HUES6 (cell line): ENCODE measurements around the gene ICE2.

Source experiments
- H3K27ac ChIP-seq: 2 replicates; pipeline ENCODE4 v1.7.0; 2013; ENCODE audit warnings: low read depth, mild to moderate bottlenecking, low read length, inconsistent platforms
- H3K27me3 ChIP-seq: 2 replicates; pipeline ENCODE4 v1.6.1; 2013; ENCODE audit warnings: low read length; ENCODE audit not compliant: control insufficient read depth, insufficient read depth
- H3K36me3 ChIP-seq: 2 replicates; pipeline ENCODE4 v1.6.1; 2013; ENCODE audit warnings: low read length; ENCODE audit not compliant: control insufficient read depth, insufficient read depth
- H3K4me1 ChIP-seq: 2 replicates; pipeline ENCODE4 v1.6.1; 2013; ENCODE audit warnings: low read length; ENCODE audit not compliant: control insufficient read depth, insufficient read depth
- H3K4me3 ChIP-seq: 2 replicates; pipeline ENCODE4 v1.5.1; 2013; ENCODE audit warnings: low read depth, low read length
- H3K9ac ChIP-seq: one replicate; pipeline ENCODE4 v1.6.1; 2013; ENCODE audit warnings: mild to moderate bottlenecking, low read length
- H3K9me3 ChIP-seq: 2 replicates; pipeline ENCODE4 v1.6.1; 2013; ENCODE audit warnings: low read depth, low read length; ENCODE audit not compliant: control insufficient read depth, insufficient read depth

ICE2 gene

GRCh38 chr15:60442763-60443162 lies 36.2 kb downstream of the ICE2 start:
- Histone ChIP-seq H3K27ac (no peak overlapping the region), H3K4me3 (no peak overlapping the region), H3K27me3 (no peaks in the 10 kb centered on the region), H3K9ac (no peak overlapping the region), H3K36me3 (peaks cover 50% of the 10 kb centered on the region), H3K4me1 (no peaks in the 10 kb centered on the region), H3K9me3 (no peaks in the 10 kb centered on the region)

DNA sequence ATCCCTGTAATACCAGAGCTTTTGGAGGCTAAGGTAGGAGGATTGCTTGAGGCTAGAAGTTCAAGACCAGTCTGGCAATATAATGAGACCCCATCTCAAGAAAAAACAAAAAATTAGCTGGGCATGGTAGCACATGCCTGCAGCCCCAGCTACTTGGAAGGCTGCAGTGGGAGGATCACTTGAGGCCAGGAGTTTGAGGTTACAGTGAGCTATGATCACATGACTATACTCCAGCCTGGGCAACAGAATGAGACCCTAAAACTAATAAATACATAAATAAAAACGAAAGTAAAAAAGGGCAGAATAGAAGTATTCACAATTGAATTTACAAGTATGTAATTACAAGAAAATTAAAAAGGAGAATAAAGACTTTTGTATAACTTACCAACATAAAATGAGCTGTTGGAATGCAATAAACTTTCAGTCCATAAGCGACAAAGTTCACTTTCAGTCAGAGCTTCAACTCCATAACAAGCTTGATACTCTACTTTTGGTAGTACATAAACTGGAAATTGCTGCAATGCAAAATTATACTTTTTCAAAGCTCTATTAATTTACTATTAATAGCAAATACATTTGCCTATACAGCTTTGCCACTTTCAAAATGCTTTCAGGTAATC lies 36.8 kb downstream of the ICE2 start:
- Histone ChIP-seq H3K36me3 (peaks cover 43% of the 10 kb centered on the region), H3K4me3 (no peak overlapping the region), H3K9ac (no peak overlapping the region), H3K4me1 (no peaks in the 10 kb centered on the region), H3K27ac (no peak overlapping the region), H3K27me3 (no peaks in the 10 kb centered on the region), H3K9me3 (no peaks in the 10 kb centered on the region)

DNA sequence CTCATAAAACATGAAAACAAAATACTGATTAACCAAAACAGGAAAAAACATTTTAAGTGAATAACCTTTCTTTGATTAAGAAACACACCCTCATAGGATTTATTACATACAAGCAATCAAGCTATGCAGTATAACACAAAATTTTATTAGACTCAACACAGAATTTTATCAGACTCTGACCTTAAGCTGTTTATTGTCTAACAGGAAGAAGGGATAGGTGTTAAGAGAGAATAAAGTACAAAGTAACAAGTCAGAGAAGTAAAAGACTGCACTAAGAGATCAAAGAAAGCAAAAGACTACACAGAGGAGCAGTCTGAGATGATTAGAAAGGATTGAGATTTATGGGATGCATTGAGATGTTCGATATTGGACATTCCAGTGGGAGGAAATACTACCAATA lies 37.6 kb downstream of the ICE2 start:
- H3K27ac ChIP-seq = no peak overlapping the region
- H3K4me3 ChIP-seq = no peak overlapping the region
- H3K36me3 ChIP-seq = peaks cover 37% of the 10 kb centered on the region
- H3K27me3 ChIP-seq = no peaks in the 10 kb centered on the region
- no peaks in the 10 kb centered on the region for H3K9me3 ChIP-seq
- peak overlapping the region; percentile 2 for H3K9ac ChIP-seq
- no peaks in the 10 kb centered on the region for H3K4me1 ChIP-seq

DNA sequence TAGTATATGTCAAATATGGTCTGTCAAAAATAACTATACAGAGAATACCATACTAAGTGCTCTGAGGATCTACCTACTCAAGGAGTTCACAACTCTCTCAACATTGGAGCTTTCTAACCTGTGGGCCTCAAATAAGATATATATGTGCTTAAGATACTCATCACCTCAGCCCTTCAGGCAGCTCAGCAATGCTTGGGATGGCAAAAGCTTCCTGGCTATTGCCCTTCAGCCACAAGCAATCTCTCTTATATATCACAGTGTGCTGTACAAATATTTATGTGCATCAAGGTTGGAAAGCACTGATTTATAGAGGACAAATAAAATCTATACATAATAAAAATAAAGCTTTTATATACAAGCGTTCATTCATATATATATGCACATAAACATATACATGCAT lies 40.3 kb downstream of the ICE2 start:
- no peak overlapping the region for H3K4me3 ChIP-seq
- no peak overlapping the region for H3K27ac ChIP-seq
- no peaks in the 10 kb centered on the region for H3K9me3 ChIP-seq
- no peaks in the 10 kb centered on the region for H3K27me3 ChIP-seq
- H3K36me3 ChIP-seq = peaks cover 50% of the 10 kb centered on the region
- H3K4me1 ChIP-seq = no peaks in the 10 kb centered on the region
- no peak overlapping the region for H3K9ac ChIP-seq

DNA sequence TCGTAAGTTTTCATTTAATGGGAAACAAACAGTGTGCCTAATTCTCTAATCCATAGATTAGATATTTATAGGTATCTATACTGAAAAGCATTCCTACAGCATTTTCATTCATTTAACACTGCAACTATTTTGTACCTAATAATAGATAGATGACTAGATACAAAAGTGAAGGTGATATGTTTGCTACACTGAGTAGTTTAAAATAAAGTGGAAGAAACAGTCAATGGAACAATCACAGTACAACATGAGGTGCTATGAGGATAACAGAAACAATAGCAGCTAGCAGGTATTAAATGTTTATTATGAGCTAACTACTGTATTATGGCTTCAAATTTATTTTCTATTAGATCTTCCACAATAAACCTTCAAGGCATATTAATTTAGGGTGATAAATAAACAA lies 50.0 kb downstream of the ICE2 start:
- H3K4me3 ChIP-seq = no peak overlapping the region
- H3K9ac ChIP-seq = no peak overlapping the region
- no peaks in the 10 kb centered on the region for H3K9me3 ChIP-seq
- H3K4me1 ChIP-seq = no peaks in the 10 kb centered on the region
- H3K36me3 ChIP-seq = peaks cover 23% of the 10 kb centered on the region
- no peaks in the 10 kb centered on the region for H3K27me3 ChIP-seq
- no peak overlapping the region for H3K27ac ChIP-seq

GRCh38 chr15:60426870-60427508 lies 52.0 kb downstream of the ICE2 start:
- Histone ChIP-seq H3K4me1 (no peaks in the 10 kb centered on the region), H3K9me3 (no peaks in the 10 kb centered on the region), H3K27me3 (no peaks in the 10 kb centered on the region), H3K4me3 (no peak overlapping the region), H3K9ac (no peak overlapping the region), H3K27ac (no peak overlapping the region), H3K36me3 (peaks cover 34% of the 10 kb centered on the region)

- Histone ChIP-seq H3K36me3 (peaks cover 26% of the 10 kb centered on the region), H3K27ac (no peak overlapping the region), H3K9me3 (no peaks in the 10 kb centered on the region), H3K4me3 (no peak overlapping the region), H3K4me1 (no peaks in the 10 kb centered on the region), H3K27me3 (no peaks in the 10 kb centered on the region), H3K9ac (no peak overlapping the region)
Observed at GRCh38 chr15:60425461-60425860, 53.5 kb downstream of the ICE2 start.

DNA sequence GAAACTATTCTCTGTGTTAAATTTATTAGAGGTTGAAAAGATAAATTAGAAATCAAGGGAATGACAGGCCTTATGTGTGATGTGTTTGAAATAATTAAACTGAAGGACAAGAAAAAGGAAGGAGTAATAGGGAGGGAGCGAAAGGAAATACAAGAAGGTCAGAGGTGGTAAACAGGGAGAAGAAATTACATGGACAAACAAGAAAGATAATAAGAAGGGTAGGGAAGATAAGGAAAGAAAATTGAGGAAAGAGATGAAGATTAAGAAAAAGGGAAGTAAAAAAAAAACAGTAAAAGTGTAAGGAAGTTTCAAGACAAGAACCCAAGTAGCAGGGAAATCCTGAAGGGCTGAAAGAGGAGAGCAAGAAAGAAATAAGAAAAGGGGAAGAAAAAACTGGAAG lies 54.9 kb downstream of the ICE2 start:
- H3K9me3 ChIP-seq = no peaks in the 10 kb centered on the region
- no peak overlapping the region for H3K27ac ChIP-seq

DNA sequence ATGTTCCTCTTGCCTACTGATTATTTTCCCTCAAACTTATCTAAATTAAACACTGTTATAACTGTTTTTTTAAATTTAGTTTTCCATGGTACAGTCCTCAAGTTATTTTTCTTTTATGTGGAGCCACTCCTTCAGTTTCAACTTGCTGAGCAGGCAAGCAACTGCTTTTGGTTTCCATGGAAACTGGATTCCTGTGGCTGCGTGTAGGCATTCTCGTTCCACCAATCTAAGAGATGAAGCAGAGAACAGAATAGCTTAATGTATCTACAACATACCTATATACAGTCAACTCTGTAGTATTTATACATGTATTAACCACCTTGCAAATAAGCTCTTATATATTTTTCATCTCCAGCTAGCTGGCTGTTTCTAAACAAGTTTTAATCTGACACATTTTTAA lies 55.4 kb downstream of the ICE2 start:
- H3K9ac ChIP-seq = no peak overlapping the region
- H3K4me1 ChIP-seq = no peaks in the 10 kb centered on the region
- no peaks in the 10 kb centered on the region for H3K9me3 ChIP-seq
- no peaks in the 10 kb centered on the region for H3K27me3 ChIP-seq
- no peak overlapping the region for H3K4me3 ChIP-seq
- H3K36me3 ChIP-seq = peaks cover 24% of the 10 kb centered on the region
- H3K27ac ChIP-seq = no peak overlapping the region

More for the DNA sequence above, 54.9 kb downstream of the ICE2 start:
- H3K36me3 ChIP-seq = peaks cover 25% of the 10 kb centered on the region
- no peak overlapping the region for H3K9ac ChIP-seq
- H3K4me1 ChIP-seq = no peaks in the 10 kb centered on the region
- no peak overlapping the region for H3K4me3 ChIP-seq
- H3K27me3 ChIP-seq = no peaks in the 10 kb centered on the region

DNA sequence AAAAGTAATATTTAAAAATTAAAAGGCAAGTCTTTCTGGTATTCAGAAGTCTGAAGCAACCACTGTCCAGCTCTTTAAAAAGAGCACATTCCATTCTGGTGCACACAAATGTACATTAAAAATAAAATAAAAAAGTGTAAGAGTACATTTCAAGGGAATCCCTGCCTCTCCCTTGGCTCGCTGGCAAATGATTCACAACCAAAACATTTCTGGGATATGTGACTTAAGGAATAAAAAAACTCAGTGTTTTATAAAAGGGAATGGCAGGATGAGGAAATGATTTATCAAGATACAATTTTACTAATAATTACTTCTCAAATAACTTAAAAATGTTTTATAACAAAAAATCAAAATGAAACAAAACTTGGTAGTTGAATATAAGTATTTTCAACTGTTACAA lies 57.4 kb downstream of the ICE2 start:
- no peaks in the 10 kb centered on the region for H3K4me1 ChIP-seq

DNA sequence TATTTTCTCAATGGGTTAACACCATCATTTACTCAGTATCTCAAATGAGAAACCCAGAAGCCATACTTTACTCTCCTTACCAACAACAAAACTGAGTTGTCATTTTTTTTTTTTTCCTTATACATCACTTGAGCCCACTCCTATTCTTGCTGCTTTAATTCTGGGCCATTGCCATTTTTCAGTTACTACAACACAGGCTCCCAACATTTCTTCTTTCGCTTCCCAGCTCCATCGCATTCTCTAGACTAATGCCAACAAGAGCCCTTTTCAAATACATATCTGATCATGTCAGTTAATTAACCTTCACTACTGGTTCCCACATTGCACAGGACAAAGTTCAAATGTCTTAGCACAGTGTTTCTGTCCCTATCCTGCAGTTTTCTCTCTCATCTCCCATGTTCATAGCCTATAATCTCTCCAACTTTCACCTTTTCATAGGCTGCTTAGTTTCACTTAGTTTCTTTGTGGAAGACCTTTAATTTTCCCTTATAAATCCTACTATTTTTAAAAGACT lies 58.7 kb downstream of the ICE2 start:
- Histone ChIP-seq H3K27ac (no peak overlapping the region), H3K36me3 (peaks cover 12% of the 10 kb centered on the region; the same call in 1 of the 2 replicates), H3K4me3 (no peak overlapping the region), H3K4me1 (no peaks in the 10 kb centered on the region), H3K9me3 (no peaks in the 10 kb centered on the region), H3K9ac (no peak overlapping the region), H3K27me3 (no peaks in the 10 kb centered on the region)

More for the DNA sequence above, 57.4 kb downstream of the ICE2 start:
- H3K36me3 ChIP-seq = peaks cover 12% of the 10 kb centered on the region; the same call in 1 of the 2 replicates
- no peak overlapping the region for H3K27ac ChIP-seq
- H3K9me3 ChIP-seq = no peaks in the 10 kb centered on the region
- H3K9ac ChIP-seq = no peak overlapping the region
- no peaks in the 10 kb centered on the region for H3K27me3 ChIP-seq
- no peak overlapping the region for H3K4me3 ChIP-seq
